Measurements from ENCODE around the gene KRTAP16-1.

- TF ChIP-seq CTCF (IDR thresholded peaks at IDR 0.05; ENCODE audit: insufficient read depth, low read length) (no peak), POLR2AphosphoS5 (IDR thresholded peaks at IDR 0.05; ENCODE audit: low read depth) (no peak), GABPA (IDR thresholded peaks at IDR 0.05; ENCODE audit: low read depth) (no peak), SPI1 (IDR thresholded peaks at IDR 0.05; ENCODE audit: borderline replicate concordance, low read depth) (no peak)
Measured at GRCh38 chr17:41325611-41326010, 16.5 kb upstream of the KRTAP16-1 start.

Measured in HL-60 (cell line).